ENCODE measurements around the gene MYBPC2.

MYBPC2 gene

GRCh38 chr19:50509366-50509765 is 76.7 kb downstream of the MYBPC2 start:
- DNase-seq (ENCODE audit: low spot score), result no peak
- TF ChIP-seq, protein P1, sequence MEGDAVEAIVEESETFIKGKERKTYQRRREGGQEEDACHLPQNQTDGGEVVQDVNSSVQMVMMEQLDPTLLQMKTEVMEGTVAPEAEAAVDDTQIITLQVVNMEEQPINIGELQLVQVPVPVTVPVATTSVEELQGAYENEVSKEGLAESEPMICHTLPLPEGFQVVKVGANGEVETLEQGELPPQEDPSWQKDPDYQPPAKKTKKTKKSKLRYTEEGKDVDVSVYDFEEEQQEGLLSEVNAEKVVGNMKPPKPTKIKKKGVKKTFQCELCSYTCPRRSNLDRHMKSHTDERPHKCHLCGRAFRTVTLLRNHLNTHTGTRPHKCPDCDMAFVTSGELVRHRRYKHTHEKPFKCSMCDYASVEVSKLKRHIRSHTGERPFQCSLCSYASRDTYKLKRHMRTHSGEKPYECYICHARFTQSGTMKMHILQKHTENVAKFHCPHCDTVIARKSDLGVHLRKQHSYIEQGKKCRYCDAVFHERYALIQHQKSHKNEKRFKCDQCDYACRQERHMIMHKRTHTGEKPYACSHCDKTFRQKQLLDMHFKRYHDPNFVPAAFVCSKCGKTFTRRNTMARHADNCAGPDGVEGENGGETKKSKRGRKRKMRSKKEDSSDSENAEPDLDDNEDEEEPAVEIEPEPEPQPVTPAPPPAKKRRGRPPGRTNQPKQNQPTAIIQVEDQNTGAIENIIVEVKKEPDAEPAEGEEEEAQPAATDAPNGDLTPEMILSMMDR (IDR thresholded peaks at IDR 0.05; ENCODE audit: extremely low read depth, missing control alignments), result no peak

DNA sequence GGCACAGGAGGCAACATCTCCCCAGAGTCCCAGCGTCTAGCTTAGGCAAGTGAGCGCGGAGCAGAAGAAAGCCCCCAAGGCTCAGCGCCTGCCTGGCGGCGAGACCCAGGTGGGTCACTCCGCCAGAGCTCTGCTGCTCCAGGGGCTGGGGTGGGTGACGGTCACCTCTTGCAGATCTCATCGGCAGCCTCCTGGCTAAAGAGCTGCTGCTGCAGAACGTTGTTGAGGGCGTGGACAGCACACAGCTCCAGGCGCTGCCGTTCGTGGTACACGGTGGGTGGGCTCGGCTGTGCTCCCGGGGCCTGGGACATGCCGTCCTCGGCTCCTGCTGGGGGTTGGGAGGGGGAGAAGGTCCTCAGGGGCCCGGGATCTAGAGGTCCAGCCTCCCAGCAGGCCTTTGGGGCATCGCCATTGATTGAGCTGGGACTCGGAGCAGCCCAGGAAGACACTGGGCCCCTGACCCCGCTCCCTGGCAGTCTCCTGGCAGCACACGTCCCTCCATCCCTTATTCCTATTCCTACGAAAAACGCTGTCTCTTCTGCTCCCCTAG is 77.5 kb downstream of the MYBPC2 start:
- TF ChIP-seq, protein P1 (IDR thresholded peaks at IDR 0.05; ENCODE audit: extremely low read depth, missing control alignments), result no peak
- DNase-seq (ENCODE audit: low spot score), result no peak

DNA sequence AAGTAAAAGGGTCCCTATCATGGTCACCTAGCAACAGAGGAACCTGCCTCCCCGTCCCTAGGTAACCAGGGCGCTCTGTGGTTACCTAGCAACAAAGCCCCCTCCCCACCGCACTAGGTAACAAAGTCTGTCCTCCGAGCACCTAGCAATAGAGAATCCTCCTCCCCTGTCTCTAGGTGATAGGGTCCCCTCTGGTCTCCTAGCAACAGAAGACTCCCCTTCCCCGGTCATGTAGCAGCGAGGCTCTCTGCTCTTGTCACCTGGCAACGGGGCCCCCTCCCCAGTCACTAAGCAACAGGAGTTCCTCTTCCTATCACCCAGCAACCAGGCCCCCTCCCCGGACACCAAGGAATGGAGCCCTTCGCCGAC is 78.0 kb downstream of the MYBPC2 start:
- TF ChIP-seq, protein P1 (IDR thresholded peaks at IDR 0.05; ENCODE audit: extremely low read depth, missing control alignments), result no peak
- DNase-seq (ENCODE audit: low spot score), result no peak

GRCh38 chr19:50511069-50511822 is 78.6 kb downstream of the MYBPC2 start, which contains the start of gene JOSD2:
Gene JOSD2 (minus strand): TSS chr19:50511191. CDS start chr19:50510431, 760 bp downstream.
- peak; percentile 99 for DNase-seq (ENCODE audit: low spot score)
- TF ChIP-seq, protein P1 (IDR thresholded peaks at IDR 0.05; ENCODE audit: extremely low read depth, missing control alignments), result no peak

DNA sequence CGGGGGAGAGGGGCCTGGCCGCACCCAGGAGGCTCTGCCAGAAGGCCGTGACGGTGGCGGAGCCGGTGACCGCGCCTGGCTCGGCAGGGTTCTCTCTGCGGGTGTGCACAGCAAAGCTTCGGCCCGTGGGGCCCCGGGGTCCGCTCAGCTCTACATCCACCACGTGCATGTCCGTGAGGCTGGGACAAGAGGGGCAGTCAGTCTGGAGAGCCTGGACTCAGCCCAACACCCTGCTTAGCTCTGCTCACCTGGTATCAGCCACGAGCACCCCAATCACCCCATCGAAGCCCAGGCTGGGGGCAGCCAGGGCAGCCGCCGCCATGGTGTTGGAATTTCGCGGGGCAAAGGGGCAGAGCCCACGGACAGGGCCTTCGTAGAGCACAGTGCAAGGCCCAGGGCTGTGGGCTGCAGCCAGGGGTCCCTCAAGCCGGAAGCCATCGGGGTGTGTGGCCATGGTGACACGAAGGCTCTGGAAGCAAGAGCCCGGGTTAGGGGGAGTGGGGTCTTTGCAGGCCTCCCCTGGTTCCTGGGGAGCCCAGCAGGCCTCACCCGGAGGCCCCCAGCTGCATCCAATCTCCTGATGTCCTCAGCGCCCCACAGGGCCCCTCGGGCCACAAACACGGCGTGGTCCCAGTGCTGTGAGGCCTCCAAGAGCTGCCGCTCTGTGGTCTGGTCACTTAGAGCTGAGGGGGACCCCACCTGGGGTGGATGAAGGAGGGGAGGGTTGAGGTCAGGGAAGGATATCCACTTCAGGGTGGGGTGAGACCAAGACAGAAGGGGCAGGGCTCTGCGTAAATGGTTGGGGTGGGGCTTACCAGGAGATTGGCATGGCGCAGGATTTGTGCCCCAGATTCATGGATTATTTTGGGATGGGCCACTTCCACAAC is 79.7 kb downstream of the MYBPC2 start:
- TF ChIP-seq, protein P1 (IDR thresholded peaks at IDR 0.05; ENCODE audit: extremely low read depth, missing control alignments), result no peak
- peak; percentile 34 for DNase-seq (ENCODE audit: low spot score)

DNA sequence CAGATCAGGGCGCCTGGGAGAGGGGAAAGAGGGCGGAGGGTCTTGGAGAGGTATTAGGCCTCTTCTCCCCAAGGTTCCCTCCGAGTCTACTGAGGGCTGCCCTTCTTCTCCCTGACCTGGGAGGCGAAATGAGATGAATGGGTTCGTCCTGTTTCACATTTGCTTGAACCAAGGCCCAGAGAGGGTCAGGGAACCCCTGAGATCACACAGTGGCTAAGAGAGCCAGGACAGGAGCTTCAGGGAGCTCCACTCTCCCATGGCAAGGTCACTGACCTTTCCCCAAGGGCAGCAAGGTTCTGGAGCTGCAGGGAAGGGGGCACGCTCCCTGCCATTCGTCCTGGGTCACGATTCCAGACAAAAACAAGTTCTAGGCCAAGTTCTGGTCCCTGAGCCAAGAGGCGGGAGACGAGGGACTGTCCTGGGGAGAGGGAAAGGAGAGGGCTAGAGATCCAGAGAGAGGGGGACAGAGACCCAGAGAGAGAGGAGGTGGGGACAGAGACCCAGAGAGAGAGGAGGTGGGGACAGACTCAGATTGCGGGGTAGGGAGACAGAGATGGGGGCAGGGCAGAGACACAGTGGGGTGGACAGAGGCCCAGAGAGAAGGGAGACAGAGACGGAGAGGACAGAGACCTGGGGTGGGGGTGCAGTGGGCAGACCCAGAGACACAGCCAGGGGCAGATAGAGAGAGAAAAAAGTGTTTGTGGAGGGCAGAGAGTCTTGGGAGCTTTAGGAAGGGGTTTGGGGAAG is 80.5 kb downstream of the MYBPC2 start:
- TF ChIP-seq, protein P1 (IDR thresholded peaks at IDR 0.05; ENCODE audit: extremely low read depth, missing control alignments), result no peak
- DNase-seq (ENCODE audit: low spot score), result peak; percentile 38
